OCI-LY3 (cell line): ENCODE measurements around the gene ST3GAL3.

Experiments used
- H2AFZ ChIP-seq: fragments of 200-600, 300-600 bp; shearing (Covaris generic); 2 replicates; pipeline ENCODE4 v1.6.0; 2014; ENCODE audit warnings: antibody characterized with exemption, low read depth, low read length
- H3K27ac ChIP-seq: fragments of 200-600, 300-600 bp; sonication (generic); 2 replicates; pipeline ENCODE4 v1.5.1; 2014; ENCODE audit warnings: mild to moderate bottlenecking, low read length, moderate library complexity, mixed read lengths
- H3K27me3 ChIP-seq: fragments of 200-600, 300-600 bp; sonication (generic); 2 replicates; pipeline ENCODE4 v1.6.1; 2014; ENCODE audit warnings: low read depth, low read length, mixed read lengths
- H3K36me3 ChIP-seq: fragments of 200-600, 300-600 bp; sonication (generic); replicated peaks from 2 replicates; pipeline ENCODE3; 2014; ENCODE audit warnings: low read depth, low read length, mixed read lengths
- H3K4me1 ChIP-seq: fragments of 300-600, 200-600 bp; sonication (generic); 2 replicates; pipeline ENCODE4 v1.6.1; 2014; ENCODE audit warnings: low read length, mixed read lengths
- H3K4me2 ChIP-seq: fragments of 200-600, 300-600 bp; sonication (generic); 2 replicates; pipeline ENCODE4 v1.6.1; 2014; ENCODE audit warnings: low read length, mixed read lengths
- H3K4me3 ChIP-seq: fragments of 300-600, 200-600 bp; sonication (generic); 2 replicates; pipeline ENCODE4 v1.5.1; 2014; ENCODE audit warnings: antibody characterized with exemption, mild to moderate bottlenecking, low read length, moderate library complexity
- H3K79me2 ChIP-seq: fragments of 300-600, 200-600 bp; shearing (Covaris generic); 2 replicates; pipeline ENCODE4 v1.6.1; 2014; ENCODE audit warnings: mild to moderate bottlenecking, low read length, mixed read lengths
- H3K9ac ChIP-seq: fragments of 300-600, 200-600 bp; shearing (Covaris generic); 2 replicates; pipeline ENCODE4 v1.6.0; 2014; ENCODE audit warnings: mild to moderate bottlenecking, low read length, moderate library complexity
- H3K9me3 ChIP-seq: fragments of 200-600, 300-600 bp; shearing (Covaris generic); 2 replicates; pipeline ENCODE4 v1.6.1; 2014; ENCODE audit warnings: low read length, mixed read lengths; ENCODE audit not compliant: insufficient read depth
- H4K20me1 ChIP-seq: fragments of 200-600, 300-600 bp; sonication (generic); 2 replicates; pipeline ENCODE4 v1.6.1; 2016; ENCODE audit warnings: low read length, mixed read lengths; ENCODE audit not compliant: insufficient read depth
- EZH2phosphoT487 ChIP-seq: fragments of 200-600 bp; shearing (Covaris generic); IDR thresholded peaks from 2 replicates; pipeline ENCODE4 v1.6.1; 2018; ENCODE audit warnings: antibody characterized with exemption, mixed run types, low read depth
- TF ChIP-seq, protein P1 (sequence below): fragments of 200-600, 300-600 bp; sonication (generic); IDR thresholded peaks from 2 replicates; pipeline ENCODE4 v1.5.1; 2014; ENCODE audit warnings: antibody characterized with exemption, low read length, low read depth

Gene ST3GAL3

DNA sequence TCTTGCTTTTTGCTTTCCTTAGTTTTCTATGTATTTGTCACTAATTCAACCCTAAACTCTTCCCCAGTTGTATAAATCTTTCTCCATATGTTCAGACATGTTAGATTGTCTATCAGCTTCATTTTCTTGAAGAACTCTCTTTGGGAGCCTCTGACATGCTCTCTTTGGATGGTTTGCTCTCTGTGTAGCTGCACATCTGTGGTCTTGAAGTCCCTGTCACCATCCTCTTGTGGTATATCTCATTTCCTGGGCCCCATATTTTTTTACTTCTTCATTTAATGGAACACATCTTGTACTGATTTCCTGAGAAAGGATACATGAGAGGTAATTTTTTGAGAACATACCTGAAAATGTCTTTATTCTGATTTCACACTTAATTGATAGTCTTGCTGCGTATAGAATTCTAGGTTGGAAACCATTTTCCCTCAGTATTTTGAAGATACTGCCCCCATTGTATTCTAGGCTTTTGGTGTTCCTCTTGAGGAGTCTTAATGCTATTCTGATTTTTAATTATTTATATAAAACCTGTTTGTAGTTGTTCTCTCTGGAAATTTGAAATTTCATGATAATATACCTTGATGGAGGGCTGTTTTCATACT lies 72.6 kb downstream of the ST3GAL3 start:
- no peaks in the 10 kb centered on the region for H3K27me3 ChIP-seq
- no peak overlapping the region for H2AFZ ChIP-seq
- H3K36me3 ChIP-seq = no peaks in the 10 kb centered on the region
- no peak overlapping the region for H3K4me3 ChIP-seq
- H4K20me1 ChIP-seq = no peaks in the 10 kb centered on the region
- H3K4me1 ChIP-seq = peaks cover 11% of the 10 kb centered on the region
- H3K27ac ChIP-seq = no peak overlapping the region
- TF ChIP-seq EZH2phosphoT487 = no peak
- TF ChIP-seq, protein P1, sequence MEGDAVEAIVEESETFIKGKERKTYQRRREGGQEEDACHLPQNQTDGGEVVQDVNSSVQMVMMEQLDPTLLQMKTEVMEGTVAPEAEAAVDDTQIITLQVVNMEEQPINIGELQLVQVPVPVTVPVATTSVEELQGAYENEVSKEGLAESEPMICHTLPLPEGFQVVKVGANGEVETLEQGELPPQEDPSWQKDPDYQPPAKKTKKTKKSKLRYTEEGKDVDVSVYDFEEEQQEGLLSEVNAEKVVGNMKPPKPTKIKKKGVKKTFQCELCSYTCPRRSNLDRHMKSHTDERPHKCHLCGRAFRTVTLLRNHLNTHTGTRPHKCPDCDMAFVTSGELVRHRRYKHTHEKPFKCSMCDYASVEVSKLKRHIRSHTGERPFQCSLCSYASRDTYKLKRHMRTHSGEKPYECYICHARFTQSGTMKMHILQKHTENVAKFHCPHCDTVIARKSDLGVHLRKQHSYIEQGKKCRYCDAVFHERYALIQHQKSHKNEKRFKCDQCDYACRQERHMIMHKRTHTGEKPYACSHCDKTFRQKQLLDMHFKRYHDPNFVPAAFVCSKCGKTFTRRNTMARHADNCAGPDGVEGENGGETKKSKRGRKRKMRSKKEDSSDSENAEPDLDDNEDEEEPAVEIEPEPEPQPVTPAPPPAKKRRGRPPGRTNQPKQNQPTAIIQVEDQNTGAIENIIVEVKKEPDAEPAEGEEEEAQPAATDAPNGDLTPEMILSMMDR = no peak
- H3K79me2 ChIP-seq = no peaks in the 10 kb centered on the region
- H3K4me2 ChIP-seq = no peak overlapping the region
- H3K9me3 ChIP-seq = peaks cover 8% of the 10 kb centered on the region; the same call in 1 of the 2 replicates
- H3K9ac ChIP-seq = no peak overlapping the region

DNA sequence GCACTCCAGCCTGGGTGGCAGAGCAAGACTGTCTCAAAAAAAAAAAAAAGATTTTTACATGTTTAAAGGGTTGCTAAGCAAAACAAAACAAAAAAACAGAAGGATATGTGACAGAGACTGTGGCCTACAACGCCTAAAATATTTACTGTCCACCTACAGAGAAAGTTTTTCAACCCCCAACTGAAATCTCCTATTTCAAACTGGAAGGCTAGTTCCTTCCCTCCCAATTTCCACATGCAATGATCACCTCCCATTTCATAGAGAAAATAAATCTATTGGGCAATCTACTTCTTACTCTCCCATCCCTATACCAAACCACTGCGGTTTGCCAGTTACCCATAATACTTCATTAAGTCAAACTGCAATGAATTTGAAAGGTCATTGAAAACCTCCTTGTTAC lies 74.2 kb downstream of the ST3GAL3 start:
- Histone ChIP-seq H3K79me2 (no peaks in the 10 kb centered on the region), H3K9me3 (peaks cover 8% of the 10 kb centered on the region; the same call in 1 of the 2 replicates), H4K20me1 (no peaks in the 10 kb centered on the region), H2AFZ (no peak overlapping the region), H3K4me2 (no peak overlapping the region), H3K27ac (no peak overlapping the region), H3K4me3 (no peak overlapping the region), H3K36me3 (no peaks in the 10 kb centered on the region), H3K9ac (no peak overlapping the region), H3K4me1 (peaks cover 11% of the 10 kb centered on the region), H3K27me3 (no peaks in the 10 kb centered on the region)
- no peak for TF ChIP-seq EZH2phosphoT487
- TF ChIP-seq, protein P1 = no peak

DNA sequence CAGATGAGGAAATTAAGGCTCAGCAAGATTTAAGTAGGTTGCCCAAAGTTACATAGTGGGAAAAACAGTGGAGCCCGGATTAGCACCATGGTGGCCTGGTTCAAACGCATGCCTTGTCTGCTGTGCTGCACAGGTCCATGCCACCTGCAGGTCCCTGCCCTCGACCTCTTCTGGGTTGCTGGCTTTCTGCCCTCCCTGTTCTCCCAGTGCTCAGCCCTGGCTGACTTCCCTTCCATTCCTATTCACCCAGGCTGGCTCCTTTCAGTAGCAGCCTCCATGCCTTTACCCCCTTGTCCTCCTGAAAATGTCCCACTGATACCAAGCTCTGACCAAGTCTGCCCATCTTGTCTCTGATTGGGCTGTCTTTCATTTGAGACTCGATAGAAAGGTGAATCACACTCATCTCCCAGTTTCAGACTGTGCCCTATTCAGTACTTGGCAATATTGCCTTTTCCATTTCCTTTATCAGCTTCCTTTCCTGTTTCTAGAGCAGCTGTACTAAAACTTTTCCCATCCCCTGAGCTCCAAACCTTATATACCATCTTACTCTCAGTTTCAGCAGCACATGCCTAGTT lies 75.8 kb downstream of the ST3GAL3 start:
- Histone ChIP-seq H3K4me1 (peaks cover 11% of the 10 kb centered on the region), H3K4me2 (peak overlapping the region; percentile 36; the same call in 1 of the 2 replicates), H2AFZ (no peak overlapping the region), H3K79me2 (no peaks in the 10 kb centered on the region), H3K4me3 (no peak overlapping the region), H3K9ac (no peak overlapping the region), H4K20me1 (no peaks in the 10 kb centered on the region), H3K9me3 (peaks cover 8% of the 10 kb centered on the region; the same call in 1 of the 2 replicates), H3K27ac (no peak overlapping the region), H3K36me3 (no peaks in the 10 kb centered on the region), H3K27me3 (no peaks in the 10 kb centered on the region)
- TF ChIP-seq EZH2phosphoT487 = no peak
- TF ChIP-seq, protein P1 = no peak

DNA sequence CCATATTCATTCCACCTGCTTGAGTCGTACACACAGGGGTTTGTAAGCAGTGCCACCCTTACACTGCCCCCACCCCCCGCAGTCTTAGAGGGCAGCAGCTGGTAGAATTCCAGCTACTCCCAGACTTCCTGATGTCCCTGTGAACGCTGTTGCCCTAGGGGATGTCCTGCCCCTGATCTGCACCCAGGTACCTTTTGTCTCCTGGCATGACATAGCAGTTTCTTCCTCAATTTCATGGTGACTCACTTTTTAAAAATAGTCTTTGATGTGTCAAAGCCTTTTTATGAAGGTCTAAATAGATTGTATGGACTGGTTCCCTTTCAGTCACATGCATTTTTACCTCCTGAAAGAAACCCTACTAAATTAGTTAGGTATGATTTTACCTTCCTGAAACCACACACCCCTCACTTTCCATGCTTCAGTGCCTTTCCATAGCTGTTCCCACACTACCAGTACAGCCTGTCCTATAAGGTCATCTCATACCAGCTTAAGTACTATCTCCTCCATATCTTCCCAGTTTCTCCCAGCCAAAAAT lies 76.4 kb downstream of the ST3GAL3 start:
- no peak overlapping the region for H3K4me3 ChIP-seq
- H3K27me3 ChIP-seq = no peaks in the 10 kb centered on the region
- H3K9ac ChIP-seq = no peak overlapping the region
- TF ChIP-seq, protein P1 = no peak
- TF ChIP-seq EZH2phosphoT487 = no peak
- H3K27ac ChIP-seq = no peak overlapping the region
- no peaks in the 10 kb centered on the region for H3K36me3 ChIP-seq
- peaks cover 8% of the 10 kb centered on the region; the same call in 1 of the 2 replicates for H3K9me3 ChIP-seq
- H4K20me1 ChIP-seq = no peaks in the 10 kb centered on the region
- no peaks in the 10 kb centered on the region for H3K79me2 ChIP-seq
- H3K4me2 ChIP-seq = peak overlapping the region; percentile 36; the same call in 1 of the 2 replicates
- H3K4me1 ChIP-seq = peaks cover 11% of the 10 kb centered on the region
- no peak overlapping the region for H2AFZ ChIP-seq
